Measurements from ENCODE around the gene PBX3. TPM values are rescaled to one million over a fixed set of nuclear protein-coding genes. Genes with fewer than 3 reads are reported as not detected.

The PBX3 gene
- total and polyA plus RNA-seq, 9 of the 15 experiments (the other 6 are each of a cell fraction or from before 2014, with no cell fraction given): 0.14 to 5.8 (median 0.92) TPM

- no peak for TF ChIP-seq RBFOX2 (IDR thresholded peaks at IDR 0.05; ENCODE audit: low read depth, low read length)
- TF ChIP-seq CEBPZ (IDR thresholded peaks at IDR 0.05; ENCODE audit: borderline replicate concordance, low read depth, low read length): no peak
- no peak for TF ChIP-seq TBL1XR1 (IDR thresholded peaks at IDR 0.05; ENCODE audit: low read length in 2 of 2)
- TF ChIP-seq, protein P1, sequence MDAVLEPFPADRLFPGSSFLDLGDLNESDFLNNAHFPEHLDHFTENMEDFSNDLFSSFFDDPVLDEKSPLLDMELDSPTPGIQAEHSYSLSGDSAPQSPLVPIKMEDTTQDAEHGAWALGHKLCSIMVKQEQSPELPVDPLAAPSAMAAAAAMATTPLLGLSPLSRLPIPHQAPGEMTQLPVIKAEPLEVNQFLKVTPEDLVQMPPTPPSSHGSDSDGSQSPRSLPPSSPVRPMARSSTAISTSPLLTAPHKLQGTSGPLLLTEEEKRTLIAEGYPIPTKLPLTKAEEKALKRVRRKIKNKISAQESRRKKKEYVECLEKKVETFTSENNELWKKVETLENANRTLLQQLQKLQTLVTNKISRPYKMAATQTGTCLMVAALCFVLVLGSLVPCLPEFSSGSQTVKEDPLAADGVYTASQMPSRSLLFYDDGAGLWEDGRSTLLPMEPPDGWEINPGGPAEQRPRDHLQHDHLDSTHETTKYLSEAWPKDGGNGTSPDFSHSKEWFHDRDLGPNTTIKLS (IDR thresholded peaks at IDR 0.05; ENCODE audit: borderline replicate concordance, low read depth): no peak
- no peak for TF ChIP-seq HDAC2 (IDR thresholded peaks at IDR 0.05)
- TF ChIP-seq ZNF24 (IDR thresholded peaks at IDR 0.05): no peak
- no peak for TF ChIP-seq ZSCAN32 (CRISPR knock-in tag; IDR thresholded peaks at IDR 0.05)
- TF ChIP-seq, protein P2, sequence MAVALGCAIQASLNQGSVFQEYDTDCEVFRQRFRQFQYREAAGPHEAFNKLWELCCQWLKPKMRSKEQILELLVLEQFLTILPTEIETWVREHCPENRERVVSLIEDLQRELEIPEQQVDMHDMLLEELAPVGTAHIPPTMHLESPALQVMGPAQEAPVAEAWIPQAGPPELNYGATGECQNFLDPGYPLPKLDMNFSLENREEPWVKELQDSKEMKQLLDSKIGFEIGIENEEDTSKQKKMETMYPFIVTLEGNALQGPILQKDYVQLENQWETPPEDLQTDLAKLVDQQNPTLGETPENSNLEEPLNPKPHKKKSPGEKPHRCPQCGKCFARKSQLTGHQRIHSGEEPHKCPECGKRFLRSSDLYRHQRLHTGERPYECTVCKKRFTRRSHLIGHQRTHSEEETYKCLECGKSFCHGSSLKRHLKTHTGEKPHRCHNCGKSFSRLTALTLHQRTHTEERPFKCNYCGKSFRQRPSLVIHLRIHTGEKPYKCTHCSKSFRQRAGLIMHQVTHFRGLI (CRISPR knock-in tag; IDR thresholded peaks at IDR 0.05): no peak
- TF ChIP-seq ZKSCAN3 (CRISPR knock-in tag; IDR thresholded peaks at IDR 0.05): no peak
- no peak for TF ChIP-seq KLF16 (IDR thresholded peaks at IDR 0.05)
- TF ChIP-seq ZNF224 (CRISPR knock-in tag; IDR thresholded peaks at IDR 0.05): no peak
- TF ChIP-seq ZNF121 (CRISPR knock-in tag; conservative IDR thresholded peaks at IDR 0.05): no peak
- no peak for TF ChIP-seq RHOXF2B (CRISPR knock-in tag; conservative IDR thresholded peaks at IDR 0.05)
- TF ChIP-seq POLR2H (tag; IDR thresholded peaks at IDR 0.05; ENCODE audit: low read depth): no peak
These were observed 105.2 kb downstream of the PBX3 start (continued) for GRCh38 chr9:125852386-125852785.
